ENCODE data around the gene TNFAIP2. TPM values are rescaled to one million over a fixed set of nuclear protein-coding genes. Genes with fewer than 3 reads are reported as not detected.

The TNFAIP2 gene
- total RNA-seq, 4 donors from 2014 or later, result 28.6 to 37.2 (median 31.2) TPM

DNA sequence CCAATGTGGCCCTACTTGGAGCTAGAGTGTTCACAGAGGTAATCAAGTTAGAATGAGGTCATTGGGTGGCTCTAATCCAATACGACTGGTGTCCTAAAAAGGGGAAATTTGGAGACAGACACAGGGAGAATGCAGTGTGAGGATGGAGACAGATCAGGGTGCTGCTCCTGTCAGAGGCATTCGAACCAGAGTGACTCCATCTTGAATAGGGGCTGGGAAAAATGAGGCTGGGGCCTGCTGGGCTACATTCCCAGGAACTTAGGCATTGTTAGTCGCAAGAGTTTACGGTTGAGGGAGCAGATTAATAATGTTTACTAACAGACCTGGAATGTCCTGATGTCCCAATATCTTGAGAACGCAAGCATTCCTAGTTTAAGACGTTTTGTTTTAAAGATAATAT, 20.2 kb downstream of the TNFAIP2 start:
- TF ChIP-seq, protein P1, sequence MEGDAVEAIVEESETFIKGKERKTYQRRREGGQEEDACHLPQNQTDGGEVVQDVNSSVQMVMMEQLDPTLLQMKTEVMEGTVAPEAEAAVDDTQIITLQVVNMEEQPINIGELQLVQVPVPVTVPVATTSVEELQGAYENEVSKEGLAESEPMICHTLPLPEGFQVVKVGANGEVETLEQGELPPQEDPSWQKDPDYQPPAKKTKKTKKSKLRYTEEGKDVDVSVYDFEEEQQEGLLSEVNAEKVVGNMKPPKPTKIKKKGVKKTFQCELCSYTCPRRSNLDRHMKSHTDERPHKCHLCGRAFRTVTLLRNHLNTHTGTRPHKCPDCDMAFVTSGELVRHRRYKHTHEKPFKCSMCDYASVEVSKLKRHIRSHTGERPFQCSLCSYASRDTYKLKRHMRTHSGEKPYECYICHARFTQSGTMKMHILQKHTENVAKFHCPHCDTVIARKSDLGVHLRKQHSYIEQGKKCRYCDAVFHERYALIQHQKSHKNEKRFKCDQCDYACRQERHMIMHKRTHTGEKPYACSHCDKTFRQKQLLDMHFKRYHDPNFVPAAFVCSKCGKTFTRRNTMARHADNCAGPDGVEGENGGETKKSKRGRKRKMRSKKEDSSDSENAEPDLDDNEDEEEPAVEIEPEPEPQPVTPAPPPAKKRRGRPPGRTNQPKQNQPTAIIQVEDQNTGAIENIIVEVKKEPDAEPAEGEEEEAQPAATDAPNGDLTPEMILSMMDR (IDR thresholded peaks at IDR 0.05), result no peak
- TF ChIP-seq POLR2A (IDR thresholded peaks at IDR 0.05), result no peak
- no peaks in the 10 kb centered on the region for H3K27me3 ChIP-seq
- H3K4me1 ChIP-seq, result peaks cover 5 to 9% of the 10 kb centered on the region in 2 donors
- H3K27ac ChIP-seq, result no peak overlapping the region
- H3K36me3 ChIP-seq, result no peaks in the 10 kb centered on the region
- no peak for DNase-seq
- WGBS, 2 donors, result 73 to 74% methylated on average over 6 of the region's 6 CpGs
- intact Hi-C loops (cut with DNase I), result loop anchor here (5.0 kb wide), 1 partner anchor 36 kb away; no protein-coding TSS in a partner anchor
- no peak overlapping the region for H3K4me3 ChIP-seq (replicated peaks in 1 of 3)
- no peaks in the 10 kb centered on the region for H3K9me3 ChIP-seq

DNA sequence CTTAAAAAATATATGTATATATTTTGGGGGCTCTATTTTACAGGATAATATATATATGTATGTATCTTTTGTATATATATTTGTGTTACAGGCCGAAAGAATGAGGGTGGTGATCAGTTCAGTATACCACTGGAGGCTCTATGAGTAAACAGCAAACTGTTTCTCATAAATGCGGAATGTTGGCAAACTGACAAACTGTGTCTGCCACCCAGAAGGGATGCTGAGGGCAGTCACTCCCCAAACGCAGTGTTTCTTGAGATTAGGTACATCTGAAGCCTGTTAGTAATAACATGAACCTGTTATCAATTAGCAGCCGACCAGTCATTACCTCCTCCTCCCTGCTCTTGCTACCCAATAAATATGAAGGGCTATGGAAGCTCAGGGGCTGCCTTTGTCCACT, 20.8 kb downstream of the TNFAIP2 start:
- no peak overlapping the region for H3K4me3 ChIP-seq (replicated peaks in 1 of 3)
- WGBS, 2 donors, result 82 to 85% methylated on average over 4 of the region's 4 CpGs
- TF ChIP-seq POLR2A (IDR thresholded peaks at IDR 0.05), result no peak
- TF ChIP-seq, protein P1 (IDR thresholded peaks at IDR 0.05), result no peak
- intact Hi-C loops (cut with DNase I), result loop anchor here (5.0 kb wide), 1 partner anchor 37 kb away; no protein-coding TSS in a partner anchor
- DNase-seq, result no peak
- no peaks in the 10 kb centered on the region for H3K36me3 ChIP-seq
- H3K4me1 ChIP-seq, result peaks cover 5 to 7% of the 10 kb centered on the region in 2 donors
- no peaks in the 10 kb centered on the region for H3K9me3 ChIP-seq
- no peak overlapping the region for H3K27ac ChIP-seq
- no peaks in the 10 kb centered on the region for H3K27me3 ChIP-seq

GRCh38 chr14:103146141-103146709, 23.0 kb downstream of the TNFAIP2 start:
- Histone ChIP-seq H3K4me3 (replicated peaks in 1 of 3) (no peak overlapping the region), H3K9me3 (no peaks in the 10 kb centered on the region), H3K27me3 (no peaks in the 10 kb centered on the region), H3K27ac (no peak overlapping the region), H3K36me3 (no peaks in the 10 kb centered on the region), H3K4me1 (peaks cover 2% of the 10 kb centered on the region in 2 donors)
- DNase-seq, result no peak
- TF ChIP-seq POLR2A (IDR thresholded peaks at IDR 0.05), result no peak
- TF ChIP-seq, protein P1 (IDR thresholded peaks at IDR 0.05), result no peak
- intact Hi-C loops (cut with DNase I), result no loop called here
- WGBS, 2 donors, result 85 to 89% methylated on average over 19 of the region's 19 CpGs

DNA sequence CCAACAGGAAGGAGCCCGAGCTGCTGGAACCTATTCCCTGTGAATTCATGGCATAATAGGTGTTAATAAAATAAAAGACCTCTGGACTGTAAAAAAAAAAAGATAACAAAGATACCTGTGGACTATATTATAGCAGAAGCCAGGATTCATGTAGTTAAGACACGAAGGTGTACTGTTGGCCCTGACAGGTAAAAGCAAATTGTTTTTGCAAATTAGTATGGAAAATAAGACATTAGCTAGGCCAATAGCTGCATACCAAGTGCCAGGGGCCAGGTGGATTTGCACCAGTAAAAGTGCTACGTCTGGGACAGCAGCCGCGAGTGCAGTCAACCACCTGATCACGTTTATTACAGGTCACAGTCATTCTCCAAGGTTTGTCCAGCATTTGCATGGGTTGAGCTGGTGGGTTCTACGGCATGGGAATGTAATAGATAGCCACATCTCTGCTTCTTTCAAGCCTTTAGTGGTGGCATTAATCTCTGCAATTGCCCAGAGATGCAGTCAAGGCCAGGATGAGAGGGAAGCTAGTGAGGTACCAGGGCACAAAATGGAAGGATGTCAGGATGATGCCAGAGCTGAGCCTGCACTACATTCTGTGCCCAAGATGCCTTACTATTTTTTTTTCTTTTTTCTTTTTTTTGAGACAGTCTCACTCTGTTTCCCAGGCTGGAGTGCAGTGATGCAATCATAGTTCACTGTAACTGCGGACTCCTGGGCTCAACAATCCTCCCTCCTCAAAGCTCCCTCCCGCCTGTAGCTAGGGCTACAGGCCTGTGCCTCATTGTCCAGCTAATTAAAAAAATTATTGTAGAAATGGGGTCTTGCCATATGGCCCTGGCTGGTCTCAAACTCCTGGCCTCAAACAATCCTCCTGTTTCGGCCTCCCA, 26.3 kb downstream of the TNFAIP2 start:
- intact Hi-C loops (cut with DNase I), result no loop called here
- no peaks in the 10 kb centered on the region for H3K9me3 ChIP-seq
- no peak overlapping the region for H3K4me3 ChIP-seq (replicated peaks in 1 of 3)
- no peaks in the 10 kb centered on the region for H3K36me3 ChIP-seq
- WGBS, 2 donors, result 85 to 86% methylated on average over 10 of the region's 10 CpGs
- no peaks in the 10 kb centered on the region for H3K27me3 ChIP-seq
- no peak overlapping the region for H3K27ac ChIP-seq
- no peak for TF ChIP-seq POLR2A (IDR thresholded peaks at IDR 0.05)
- TF ChIP-seq, protein P1 (IDR thresholded peaks at IDR 0.05), result no peak
- no peak for DNase-seq
- peaks cover 1 to 3% of the 10 kb centered on the region in 2 donors for H3K4me1 ChIP-seq

All from thyroid gland (tissue), 4 donors.